HG02763 (cell line): Measurements from ENCODE around the gene WFDC10A.
"Not testable (repeated sequence)": the region's sequence is repeated elsewhere in the genome, so short reads cannot be mapped to it uniquely, and the experiment has no call there.

Source experiments
- ATAC-seq: cut with Tn5 transposase; IDR thresholded peaks from one replicate; pipeline ENCODE4 v1.9.1; 2021; ENCODE audit warnings: mild to moderate bottlenecking, moderate library complexity; ENCODE audit not compliant: unreplicated experiment

WFDC10A gene

GRCh38 chr20:45647441-45648050, 18.0 kb downstream of the WFDC10A start:
- ATAC-seq, result no peak

GRCh38 chr20:45649312-45649863, 19.8 kb downstream of the WFDC10A start:
- ATAC-seq, result no peak

- ATAC-seq, result not testable (repeated sequence)
Observed at GRCh38 chr20:45651726-45652125, 22.2 kb downstream of the WFDC10A start.

GRCh38 chr20:45657038-45657437, 27.5 kb downstream of the WFDC10A start:
- ATAC-seq, result not testable (repeated sequence)

GRCh38 chr20:45670139-45670538, 40.6 kb downstream of the WFDC10A start, which contains the start of gene WFDC11:
WFDC11 (minus strand) TSS chr20:45670239; CDS start chr20:45650600, 19,639 bp downstream.
- no peak for ATAC-seq

- ATAC-seq, result no peak
Observed at GRCh38 chr20:45672765-45673164, 43.2 kb downstream of the WFDC10A start.

- ATAC-seq, result no peak
Observed at GRCh38 chr20:45679650-45680049, 50.1 kb downstream of the WFDC10A start.
